Stimulated activated CD4-positive, alpha-beta T cell treated with anti-CD3 and anti-CD28 coated beads, Interleukin-12 subunit alpha, Interleukin-12 subunit beta, amount 100 ng/mL, for 4 hours (primary cell): ENCODE data around the gene SPON1.
"Not testable (repeated sequence)": the region's sequence is repeated elsewhere in the genome, so short reads cannot be mapped to it uniquely, and the experiment has no call there.

Source experiments
- DNase-seq: peaks from one replicate; pipeline ENCODE4 v3.0.0-alpha.2; 2020

SPON1 gene

DNA sequence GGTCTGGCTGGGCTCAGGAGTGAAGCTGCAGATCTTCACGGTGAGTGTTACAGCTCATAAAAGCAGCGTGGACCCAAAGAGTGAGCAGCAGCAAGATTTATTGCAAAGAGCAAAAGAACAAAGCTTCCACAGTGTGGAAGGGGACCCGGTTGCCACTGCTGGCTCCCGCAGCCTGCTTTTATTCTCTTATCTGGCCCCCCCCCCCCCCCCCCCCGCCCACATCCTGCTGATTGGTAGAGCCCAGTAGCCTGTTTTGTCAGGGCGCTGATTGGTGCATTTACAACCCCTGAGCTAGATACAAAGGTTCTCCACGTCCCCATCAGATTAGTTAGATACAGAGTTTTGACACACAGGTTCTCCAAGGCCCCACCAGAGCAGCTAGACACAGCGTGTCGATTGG lies 128.1 kb downstream of the SPON1 start:
- not testable (repeated sequence) for DNase-seq

DNA sequence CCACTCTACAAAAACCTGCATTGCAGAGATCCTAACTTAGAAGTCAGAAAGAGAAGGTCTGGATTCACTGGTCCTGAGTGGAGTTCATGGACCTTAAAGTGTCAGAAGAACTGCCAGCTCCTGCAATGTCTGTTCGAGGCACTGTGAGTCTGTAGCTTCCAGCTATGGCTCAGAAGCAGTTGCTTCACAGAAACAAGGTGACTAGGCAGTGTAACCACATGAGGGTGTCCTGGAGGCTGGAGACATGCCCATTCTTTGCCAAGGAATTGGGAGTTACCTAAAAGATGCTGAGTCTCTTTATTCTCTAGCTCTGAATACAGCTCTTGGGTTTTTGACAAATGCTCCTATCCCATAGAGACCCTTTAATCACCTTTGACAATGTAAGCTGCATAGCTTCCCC lies 130.5 kb downstream of the SPON1 start:
- DNase-seq: no peak

DNA sequence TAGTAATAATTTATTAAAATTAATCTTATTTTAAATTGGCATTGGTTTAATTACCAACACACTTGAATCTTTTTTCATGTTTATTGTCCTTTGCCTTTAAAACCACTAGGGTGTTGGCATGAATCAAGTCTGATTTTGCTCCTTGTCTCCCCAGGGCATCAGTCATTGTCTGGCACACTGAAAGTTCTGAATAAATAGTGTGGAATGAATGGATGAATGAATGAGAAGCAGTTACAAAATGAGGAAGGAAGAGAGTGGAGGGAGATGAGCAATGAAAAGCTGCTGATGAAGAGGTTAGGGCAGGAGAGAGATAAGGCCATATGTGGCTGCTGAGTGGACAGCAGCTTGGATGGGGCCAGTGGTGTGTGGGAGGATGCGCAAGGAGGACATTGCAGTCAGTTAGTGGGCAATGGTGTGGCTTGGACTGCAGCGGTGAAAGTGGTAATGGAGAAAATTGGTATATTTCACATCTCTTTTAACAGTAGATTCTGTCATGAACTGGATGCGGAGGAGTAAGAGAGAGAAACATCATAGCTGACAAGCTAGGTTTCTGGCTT lies 132.0 kb downstream of the SPON1 start:
- no peak for DNase-seq

DNA sequence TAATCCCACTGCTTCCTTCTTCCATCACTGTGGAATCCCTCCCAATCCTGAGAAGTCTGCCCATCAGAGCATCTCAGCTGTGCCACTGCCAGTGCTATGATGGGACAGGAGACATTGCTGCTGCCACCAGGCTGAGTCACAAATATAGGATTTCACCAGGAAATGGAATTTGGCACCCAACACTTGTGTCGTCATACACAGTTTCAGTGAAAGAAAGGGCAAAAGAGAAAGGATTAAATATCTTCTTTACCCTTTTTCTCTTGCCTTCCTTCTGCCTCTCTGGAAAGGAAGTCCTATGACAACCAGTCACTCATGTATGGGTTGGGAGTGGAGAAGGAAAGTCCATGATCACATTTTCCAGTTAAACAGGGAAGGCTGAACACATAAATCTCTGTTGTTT lies 133.4 kb downstream of the SPON1 start:
- DNase-seq: no peak

DNA sequence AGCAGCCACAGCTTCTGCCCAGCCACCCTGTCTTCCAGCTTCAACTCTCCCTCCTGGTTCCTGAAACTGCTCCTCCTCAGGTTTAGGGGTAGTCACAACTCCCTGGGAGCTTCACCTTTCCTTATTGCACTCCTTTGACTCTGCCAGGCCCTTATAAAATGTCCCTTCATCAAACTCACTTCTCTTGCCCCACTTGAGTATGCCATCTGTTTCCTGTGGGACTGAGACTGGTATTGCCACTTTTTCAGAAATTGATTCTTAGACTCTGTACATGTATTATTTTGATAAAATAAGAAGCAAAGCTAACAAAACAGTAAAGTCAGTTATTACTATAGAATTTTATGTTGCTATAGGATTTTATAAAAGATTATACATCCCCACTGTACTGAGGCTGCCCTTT lies 134.1 kb downstream of the SPON1 start:
- DNase-seq: no peak

DNA sequence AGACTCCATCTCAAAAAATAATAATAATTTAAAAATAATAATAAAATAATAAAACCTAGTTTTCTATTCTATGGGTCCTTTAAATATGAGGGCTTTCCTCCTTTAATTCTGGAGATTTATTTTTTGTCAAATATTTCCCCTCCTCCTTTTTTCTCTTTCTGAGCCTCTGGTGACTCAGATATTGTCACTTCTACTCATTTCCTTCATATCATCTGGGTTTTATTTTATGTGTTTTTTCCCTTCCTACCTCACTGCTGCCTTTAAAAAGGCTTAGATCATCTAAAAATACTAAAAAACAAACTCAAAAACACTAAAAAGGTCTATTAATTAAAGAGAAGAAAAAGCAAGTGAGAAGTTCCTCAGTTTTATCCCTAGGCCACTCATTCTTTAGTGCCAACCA lies 138.9 kb downstream of the SPON1 start:
- DNase-seq: no peak

DNA sequence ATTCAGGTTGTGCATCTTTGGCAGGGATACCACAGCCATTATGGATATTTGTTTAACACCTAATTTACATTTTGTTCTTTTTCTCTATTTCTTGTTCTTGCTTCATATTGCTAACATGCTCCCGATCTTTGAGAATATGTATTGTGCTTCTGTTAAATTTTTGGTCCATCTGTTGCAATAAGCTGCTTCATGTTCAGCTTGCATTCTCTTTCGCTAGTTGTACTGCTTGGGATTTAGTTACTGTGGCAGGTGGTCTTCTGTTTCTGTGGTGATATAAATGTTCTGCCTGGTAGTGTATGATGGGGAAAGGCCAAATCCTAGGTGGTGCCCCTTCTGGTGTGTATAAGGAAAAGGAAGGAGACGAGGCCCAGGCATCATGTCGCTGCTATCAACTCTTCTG lies 140.2 kb downstream of the SPON1 start:
- no peak for DNase-seq

DNA sequence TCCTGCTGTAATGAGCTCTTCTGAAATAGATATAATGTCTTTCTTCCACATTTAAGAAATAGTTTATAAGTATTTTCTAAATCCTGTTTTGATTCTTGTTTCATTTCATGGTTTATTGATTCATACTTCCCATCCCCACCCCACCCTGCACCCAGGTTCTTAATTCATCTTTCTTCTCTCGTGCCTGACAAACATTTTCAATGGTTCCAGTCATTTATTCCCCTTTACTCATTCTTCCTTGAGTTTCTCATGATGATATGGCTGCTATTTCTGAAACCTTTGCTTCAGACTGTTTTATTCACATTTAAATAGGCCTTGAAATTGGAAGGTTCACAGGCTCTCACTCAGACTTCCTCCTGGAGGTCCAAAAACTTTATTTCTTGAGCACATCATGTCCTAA lies 142.9 kb downstream of the SPON1 start:
- DNase-seq: no peak

DNA sequence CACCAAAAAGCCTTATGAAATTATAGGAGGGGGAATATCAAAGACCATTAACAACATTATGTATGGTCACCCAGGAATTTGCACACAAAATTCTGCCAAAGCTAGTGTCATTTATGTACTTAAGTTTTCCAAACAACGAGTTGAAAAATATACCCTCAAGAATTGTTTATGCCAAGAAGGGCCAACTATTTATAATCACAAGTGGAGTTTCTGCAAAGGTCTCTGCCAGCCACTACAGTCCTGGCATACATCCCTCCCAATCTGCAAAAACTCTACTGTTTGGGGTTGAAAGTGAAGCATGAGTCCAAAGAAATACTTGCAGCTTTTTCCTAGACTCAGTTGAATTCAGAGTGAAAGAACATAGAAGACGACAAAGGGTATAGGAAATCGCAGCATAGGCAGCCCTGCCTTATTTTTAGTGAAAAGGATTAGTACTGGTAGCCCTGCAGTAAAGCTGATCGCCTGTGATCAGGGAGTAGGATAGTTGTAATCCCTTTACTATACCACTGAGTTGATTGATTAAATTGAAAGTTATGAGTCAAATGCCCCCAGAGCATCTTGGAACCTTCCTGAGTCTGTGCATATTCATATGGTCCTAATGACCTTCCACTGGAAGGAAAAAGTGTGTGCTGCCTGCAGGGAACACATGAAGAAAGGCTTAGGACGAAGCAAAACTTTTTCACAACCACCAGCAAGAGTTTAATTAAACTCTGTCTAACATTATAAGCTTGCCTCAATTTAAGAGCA lies 144.0 kb downstream of the SPON1 start:
- DNase-seq: no peak

DNA sequence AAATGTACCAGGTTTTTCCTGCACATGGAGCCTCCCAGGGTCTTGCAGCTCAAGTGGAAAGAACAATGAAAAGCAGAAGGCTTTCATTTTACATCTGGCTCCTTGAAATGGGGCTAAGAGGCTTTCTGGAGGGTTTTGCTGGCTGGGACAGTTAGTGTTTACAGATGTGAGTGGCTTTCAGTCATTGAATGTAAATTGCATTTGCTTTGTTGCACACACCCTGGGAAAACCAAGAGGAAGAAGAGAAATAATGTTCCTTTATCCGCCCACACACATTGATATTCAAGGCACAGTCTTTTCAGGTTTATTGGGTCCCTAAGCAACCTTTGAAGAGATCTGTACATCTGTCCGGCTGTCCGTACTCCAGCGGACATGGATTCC lies 144.5 kb downstream of the SPON1 start:
- no peak for DNase-seq

DNA sequence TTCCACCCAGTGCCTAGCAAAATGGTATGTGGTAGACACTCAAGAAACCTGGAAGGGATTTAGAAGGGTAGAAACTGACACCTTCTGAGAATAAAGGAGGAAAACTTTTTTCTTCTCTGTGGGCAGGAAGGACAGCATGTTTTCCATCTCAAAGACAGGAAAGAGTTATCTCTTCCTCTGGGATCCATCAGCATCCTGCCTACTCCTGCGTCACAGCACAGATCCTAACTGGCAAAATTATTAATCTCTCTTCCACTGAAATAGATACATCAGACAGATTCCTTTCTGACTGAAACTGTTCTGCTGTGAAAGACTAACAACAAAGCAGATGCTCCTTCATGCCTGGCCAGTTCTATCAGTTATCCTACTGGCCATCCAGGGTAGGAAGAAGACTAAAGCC lies 147.2 kb downstream of the SPON1 start:
- DNase-seq: no peak

DNA sequence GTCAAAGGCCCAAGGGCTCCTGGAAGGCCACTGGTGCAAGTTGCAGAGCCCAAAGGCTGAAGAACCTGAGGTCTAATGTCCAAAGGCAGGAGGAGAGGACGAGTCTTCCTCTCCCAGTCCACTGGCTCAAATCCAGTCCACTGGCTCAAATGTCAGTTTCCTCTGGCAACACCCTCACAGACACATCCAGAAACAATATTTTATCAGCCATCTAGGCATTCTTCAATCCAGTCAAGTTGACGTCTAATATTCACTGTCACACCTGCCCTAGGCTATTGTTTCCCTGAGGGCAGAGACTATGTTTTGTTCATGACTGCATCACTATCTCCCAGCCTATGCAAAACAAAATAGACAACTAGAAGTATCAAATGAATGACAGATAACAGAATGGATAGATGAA lies 148.1 kb downstream of the SPON1 start:
- DNase-seq: no peak

DNA sequence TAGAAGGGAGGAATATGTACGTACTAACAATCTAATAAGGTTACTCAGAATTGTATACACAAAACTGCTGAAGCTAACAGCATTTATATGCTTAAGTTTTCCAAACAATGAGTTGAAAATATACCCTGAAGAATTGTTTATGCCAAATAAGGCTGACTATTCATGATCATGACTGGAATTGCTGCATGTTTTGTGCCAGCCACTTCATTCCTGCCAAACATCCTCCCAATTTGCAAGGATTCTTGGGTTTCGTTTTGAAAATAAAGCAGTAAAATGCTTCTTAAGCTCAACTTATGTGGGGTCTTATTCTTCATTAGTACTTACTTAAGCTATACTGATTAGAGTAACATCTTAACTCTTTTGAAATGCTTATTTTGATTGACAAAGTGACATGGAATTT lies 149.0 kb downstream of the SPON1 start:
- DNase-seq: no peak

DNA sequence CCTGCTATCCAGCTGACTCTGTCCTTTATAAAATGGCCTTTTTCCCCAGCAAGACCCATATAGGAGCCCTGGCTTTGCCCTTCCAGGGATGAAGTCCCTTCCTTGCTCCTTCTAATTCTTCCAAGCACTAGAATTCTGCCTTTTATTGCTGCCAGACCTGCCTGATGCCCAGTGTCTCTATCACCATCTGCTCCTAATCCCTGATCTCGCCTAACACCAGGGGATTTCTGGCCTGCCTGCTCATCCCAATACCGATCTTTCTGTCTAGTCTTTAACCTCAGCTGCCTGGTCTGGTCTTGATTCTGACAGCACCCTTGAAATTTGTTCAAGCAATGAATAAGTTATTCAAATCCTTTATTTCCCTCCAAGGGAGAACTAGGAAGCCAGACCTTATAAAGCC lies 150.2 kb downstream of the SPON1 start:
- no peak for DNase-seq

DNA sequence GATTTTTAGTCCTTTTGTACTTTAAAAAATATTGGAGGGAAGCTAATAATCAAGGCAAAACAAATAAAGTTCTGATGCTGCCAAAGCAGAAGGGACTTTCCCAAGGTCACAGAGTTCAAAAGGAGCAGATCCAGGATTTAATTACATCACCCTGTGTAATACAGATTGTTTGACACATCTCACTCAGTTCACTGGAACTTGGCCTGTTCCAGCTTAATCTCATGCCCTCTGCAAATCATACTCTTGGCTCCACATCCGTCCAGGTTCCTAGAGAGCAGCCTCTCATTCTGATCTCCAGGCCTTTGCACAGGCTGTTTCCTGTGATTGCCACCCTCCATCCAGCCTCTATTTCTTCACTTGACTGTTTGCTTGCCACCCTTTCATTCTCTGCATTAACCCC lies 151.7 kb downstream of the SPON1 start:
- DNase-seq: no peak

DNA sequence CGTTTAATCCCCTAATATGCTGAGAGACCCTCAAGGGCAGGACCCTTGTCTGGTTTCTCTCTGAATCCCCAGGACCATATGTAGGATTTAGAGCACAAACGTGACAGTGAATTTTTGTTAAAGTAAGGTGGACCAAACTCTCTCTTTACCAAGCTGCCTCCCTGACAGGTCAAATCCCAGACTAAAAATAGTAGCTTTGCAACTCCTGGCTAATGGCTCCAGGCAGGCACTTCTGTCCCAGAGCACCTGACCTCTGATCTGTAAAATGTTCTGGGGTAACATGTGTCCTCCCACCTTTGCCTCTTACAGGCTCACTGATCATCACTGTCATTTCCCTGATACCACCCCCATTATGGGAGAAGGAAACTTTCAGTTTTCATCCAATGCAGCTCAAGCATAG lies 152.3 kb downstream of the SPON1 start:
- no peak for DNase-seq

DNA sequence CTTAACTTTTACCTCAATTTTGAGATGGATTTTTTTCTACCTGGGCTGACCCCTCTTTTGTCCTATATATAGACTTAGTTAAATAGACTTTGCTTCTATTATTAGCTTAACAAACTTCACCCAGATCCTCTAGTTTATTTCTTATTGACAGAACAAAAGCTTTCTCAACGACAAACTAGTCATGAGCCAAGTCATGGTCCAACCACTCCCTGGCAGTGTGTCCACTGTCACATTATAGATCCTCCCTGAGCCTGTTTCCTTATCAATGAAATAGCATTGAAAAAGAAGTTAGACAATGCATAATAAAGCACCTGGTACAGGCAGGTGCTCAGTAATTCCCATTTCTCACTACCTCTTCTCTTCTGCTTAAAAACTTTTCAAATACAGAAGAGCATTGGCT lies 155.1 kb downstream of the SPON1 start:
- DNase-seq: no peak

DNA sequence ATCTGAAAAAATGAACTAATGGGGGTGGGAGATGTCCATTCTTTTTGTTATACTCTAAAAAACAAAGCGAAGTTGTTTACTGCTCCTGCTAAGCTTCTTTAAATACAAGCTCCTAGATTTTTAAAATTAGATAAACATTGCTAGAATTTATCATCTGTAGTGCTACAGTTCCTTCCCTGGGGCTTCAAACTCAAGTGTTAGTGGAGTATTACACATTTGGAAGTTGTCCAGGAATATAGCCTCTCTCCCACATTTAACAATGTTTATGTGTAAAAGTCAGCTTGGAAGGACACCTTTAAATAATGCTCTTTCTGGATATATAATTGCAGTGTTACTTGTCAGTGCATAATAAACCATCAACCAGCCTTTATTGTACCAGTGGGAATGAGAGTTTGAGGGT lies 155.5 kb downstream of the SPON1 start:
- DNase-seq: no peak

DNA sequence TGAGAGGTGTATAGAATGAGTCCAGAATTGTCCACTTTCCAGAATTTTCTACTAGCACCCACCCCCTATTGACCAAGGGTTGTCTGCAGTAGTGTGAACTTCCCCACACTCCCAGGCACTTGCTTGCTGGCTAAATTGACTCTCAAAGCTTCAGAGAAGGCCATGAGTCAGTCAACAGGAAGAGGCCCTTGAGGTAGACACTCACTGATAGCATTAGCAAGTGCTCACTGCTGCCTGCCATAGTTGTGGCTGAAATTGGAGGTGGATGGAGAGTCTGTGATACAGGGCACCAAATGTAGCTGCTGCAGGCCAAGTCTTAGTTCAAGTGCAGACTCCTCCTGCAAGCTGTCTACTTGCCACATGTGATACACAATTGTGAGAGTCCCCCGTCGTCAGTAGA lies 156.8 kb downstream of the SPON1 start:
- no peak for DNase-seq

DNA sequence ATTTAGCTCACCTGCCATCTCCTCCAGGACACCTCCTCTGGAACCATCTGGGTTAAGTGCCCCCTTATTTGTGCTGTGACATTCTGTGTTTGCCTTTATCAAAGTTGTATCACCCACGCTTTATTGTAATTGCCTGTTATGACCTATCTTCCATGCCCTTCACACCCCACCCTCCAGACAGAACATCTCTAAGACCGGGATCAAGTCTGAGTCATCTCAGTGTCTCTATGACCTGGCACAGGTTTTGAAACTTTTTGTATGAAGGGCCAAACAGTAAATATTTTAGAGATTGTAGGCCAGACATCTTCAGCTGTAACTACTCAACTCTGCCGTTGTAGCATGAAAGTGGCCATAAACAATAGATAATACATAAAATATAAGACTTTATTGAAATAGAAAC lies 161.8 kb downstream of the SPON1 start:
- DNase-seq: no peak

DNA sequence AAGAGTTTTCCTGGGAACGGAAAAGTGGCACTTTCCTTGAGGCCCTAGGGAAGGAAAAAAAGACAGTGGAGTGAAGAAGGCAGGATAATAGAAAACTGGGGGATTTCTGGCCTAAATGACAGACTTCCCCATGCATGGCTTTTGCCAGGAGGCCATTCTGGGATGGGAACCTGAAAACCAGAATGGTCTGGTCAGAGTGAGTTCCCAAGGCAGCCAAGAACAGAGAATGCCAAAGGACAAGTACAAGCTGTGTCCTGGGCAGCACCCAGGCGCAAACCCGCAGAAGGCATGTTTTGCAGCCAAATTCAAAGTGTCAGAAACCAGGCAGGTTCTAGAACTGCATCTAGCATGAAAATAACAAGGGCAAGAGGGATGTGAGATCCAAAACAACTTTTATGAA lies 162.4 kb downstream of the SPON1 start:
- DNase-seq: no peak

DNA sequence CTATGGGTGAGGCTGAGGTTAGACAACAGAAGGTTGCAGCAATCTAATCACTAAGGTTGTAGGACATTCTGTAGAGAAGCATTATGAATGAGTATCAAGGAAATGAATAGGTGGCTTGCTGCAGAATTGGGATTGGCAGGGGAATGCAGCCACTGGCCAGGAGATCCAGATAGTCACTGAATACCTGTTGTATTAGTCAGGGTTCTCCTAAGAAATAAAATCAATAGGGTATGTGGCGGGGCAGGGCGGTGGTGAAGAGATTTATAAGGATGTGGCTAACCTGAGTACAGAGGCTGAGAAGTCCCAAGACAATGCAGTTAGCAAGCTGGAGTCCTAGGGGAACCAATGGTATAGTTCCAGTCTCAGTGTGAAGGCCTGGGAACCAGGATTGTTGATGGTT lies 163.0 kb downstream of the SPON1 start:
- DNase-seq: no peak

DNA sequence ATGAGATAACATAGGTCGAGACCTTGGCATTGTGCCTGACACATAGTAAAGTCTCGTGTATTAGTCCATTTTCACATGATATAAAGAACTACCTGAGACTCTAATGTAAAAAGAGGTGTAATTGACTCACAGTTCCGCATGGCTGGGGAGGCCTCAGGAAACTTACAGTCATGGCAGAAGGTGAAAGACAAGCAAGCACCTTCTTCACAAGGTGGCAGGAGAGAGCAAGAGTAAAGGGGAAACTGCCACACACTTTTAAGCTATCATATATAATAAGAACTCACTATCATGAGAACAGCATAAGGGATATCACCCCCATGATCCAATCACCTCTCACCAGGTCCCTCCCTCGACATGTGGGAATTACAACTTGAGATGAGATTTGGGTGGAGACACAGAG lies 165.2 kb downstream of the SPON1 start:
- no peak for DNase-seq

DNA sequence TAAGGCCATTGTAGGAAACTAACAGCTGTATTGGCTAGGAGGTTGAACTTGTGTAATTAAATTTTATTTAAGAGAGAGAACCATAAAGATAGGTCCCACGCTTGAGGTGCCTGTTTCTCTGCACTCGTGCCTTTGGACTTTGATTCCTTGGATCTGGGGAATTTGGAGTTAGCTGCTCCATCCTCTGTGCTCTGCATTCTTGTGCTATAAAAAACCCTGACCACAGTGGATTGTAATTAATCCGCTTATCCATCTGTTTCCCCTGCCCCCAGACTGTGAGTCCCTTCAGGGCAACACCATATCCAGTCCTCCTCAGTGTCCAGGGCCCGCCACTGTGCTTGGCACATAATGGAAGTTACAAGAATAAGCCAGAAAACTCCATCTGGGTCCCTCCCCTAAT lies 169.8 kb downstream of the SPON1 start:
- DNase-seq: no peak

DNA sequence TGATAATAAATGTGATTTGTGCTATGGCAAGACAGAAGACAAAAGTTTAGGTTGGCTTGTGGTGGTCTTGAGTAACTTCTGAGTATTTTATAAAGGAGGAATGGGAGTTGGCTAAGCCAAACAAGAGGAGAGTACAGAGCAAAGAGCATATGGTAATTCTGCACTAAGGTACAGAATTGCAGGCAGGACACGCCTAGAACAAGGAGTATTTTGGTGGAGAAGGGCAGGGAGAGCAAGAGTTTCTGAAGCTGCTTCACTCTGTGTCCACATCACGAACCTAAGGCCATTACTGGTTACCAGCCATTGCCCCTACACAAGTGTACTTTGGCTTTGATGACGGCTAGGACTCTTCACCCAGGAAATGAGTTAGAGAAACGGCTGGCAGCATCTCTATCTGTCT lies 170.9 kb downstream of the SPON1 start:
- DNase-seq: no peak
